Peyer's patch (tissue), 4 donors: Measurements from ENCODE around the gene KDM2B.

Experiments used
- CTCF ChIP-seq, 6 experiments: fragments of 450-650 bp in 4 of 6; fragments of 200-600 bp in 2 of 6; sonication (generic) in 1 of 6; IDR thresholded peaks; one replicate each; pipeline ENCODE4 v1.5.1; 2017 to 2019; ENCODE audit warnings: antibody characterized with exemption in 6 of 6, mild to moderate bottlenecking in 3 of 6, moderate library complexity in 1 of 6
- POLR2A ChIP-seq, 2 donors: fragments of 450-650 bp; IDR thresholded peaks; one replicate each; pipeline ENCODE4 v1.5.1; 2017; ENCODE audit warnings: antibody characterized with exemption in 2 of 2, mild to moderate bottlenecking in 2 of 2, moderate library complexity in 2 of 2

- TF ChIP-seq POLR2A (IDR thresholded peaks at IDR 0.05) = peak in 1 of 2 donors; percentile 16
- no peak for TF ChIP-seq CTCF (IDR thresholded peaks at IDR 0.05)
Measured at GRCh38 chr12:121590476-121591143, 9.8 kb upstream of the KDM2B start.
